GM12801 (cell line): ENCODE measurements around the gene ZNF275.

Experiments
- TF ChIP-seq, protein P1 (sequence below): IDR thresholded peaks from one replicate; pipeline ENCODE4 v1.5.1; 2011; ENCODE audit warnings: control low read depth; ENCODE audit not compliant: insufficient read length; ENCODE audit errors: extremely low read depth

The ZNF275 gene, protein sequence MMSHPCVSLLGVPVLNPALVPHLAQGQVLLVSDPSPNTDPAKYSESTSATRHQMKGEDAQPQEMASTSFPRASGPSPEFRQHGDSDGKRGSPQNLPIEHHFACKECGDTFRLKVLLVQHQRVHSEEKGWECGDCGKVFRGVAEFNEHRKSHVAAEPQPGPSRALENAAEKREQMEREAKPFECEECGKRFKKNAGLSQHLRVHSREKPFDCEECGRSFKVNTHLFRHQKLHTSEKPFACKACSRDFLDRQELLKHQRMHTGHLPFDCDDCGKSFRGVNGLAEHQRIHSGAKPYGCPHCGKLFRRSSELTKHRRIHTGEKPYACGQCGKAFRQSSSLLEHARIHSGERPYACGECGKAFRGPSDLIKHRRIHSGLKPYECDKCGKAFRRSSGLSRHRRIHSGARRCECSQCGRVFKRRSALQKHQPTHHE

GRCh38 chrX:153333821-153334653 lies at the start of gene ZNF275:
Gene ZNF275 (plus strand): TSS chrX:153334153. CDS start chrX:153336680, 2,527 bp downstream.
- TF ChIP-seq, protein P1, sequence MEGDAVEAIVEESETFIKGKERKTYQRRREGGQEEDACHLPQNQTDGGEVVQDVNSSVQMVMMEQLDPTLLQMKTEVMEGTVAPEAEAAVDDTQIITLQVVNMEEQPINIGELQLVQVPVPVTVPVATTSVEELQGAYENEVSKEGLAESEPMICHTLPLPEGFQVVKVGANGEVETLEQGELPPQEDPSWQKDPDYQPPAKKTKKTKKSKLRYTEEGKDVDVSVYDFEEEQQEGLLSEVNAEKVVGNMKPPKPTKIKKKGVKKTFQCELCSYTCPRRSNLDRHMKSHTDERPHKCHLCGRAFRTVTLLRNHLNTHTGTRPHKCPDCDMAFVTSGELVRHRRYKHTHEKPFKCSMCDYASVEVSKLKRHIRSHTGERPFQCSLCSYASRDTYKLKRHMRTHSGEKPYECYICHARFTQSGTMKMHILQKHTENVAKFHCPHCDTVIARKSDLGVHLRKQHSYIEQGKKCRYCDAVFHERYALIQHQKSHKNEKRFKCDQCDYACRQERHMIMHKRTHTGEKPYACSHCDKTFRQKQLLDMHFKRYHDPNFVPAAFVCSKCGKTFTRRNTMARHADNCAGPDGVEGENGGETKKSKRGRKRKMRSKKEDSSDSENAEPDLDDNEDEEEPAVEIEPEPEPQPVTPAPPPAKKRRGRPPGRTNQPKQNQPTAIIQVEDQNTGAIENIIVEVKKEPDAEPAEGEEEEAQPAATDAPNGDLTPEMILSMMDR = no peak

- TF ChIP-seq, protein P1 = no peak
These were observed 36.6 kb upstream of the ZNF275 start for GRCh38 chrX:153297376-153297775.

DNA sequence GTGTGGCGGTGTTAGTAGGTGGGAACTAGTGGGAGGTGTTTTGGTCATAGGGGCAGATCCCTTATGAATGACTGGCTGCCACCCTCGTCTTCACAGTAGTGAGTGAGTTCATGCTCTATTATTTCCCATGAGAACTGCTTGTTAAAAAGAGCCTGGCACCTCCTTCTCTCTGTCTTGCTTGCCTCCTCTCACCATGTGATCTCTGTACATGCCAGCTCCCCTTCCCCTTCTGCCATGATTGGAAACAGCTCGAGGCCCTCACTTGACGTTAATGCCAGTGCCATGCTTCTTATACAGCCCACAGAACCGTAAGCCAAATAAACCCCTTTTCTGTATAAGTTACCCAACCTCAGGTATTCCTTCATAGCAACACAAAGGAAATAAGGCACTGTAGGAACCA lies 34.1 kb upstream of the ZNF275 start:
- TF ChIP-seq, protein P1 = no peak

- TF ChIP-seq, protein P1 = no peak
These were observed 32.2 kb upstream of the ZNF275 start for GRCh38 chrX:153301746-153302145.

- TF ChIP-seq, protein P1 = no peak
These were observed 31.2 kb upstream of the ZNF275 start for GRCh38 chrX:153302796-153303195.

DNA sequence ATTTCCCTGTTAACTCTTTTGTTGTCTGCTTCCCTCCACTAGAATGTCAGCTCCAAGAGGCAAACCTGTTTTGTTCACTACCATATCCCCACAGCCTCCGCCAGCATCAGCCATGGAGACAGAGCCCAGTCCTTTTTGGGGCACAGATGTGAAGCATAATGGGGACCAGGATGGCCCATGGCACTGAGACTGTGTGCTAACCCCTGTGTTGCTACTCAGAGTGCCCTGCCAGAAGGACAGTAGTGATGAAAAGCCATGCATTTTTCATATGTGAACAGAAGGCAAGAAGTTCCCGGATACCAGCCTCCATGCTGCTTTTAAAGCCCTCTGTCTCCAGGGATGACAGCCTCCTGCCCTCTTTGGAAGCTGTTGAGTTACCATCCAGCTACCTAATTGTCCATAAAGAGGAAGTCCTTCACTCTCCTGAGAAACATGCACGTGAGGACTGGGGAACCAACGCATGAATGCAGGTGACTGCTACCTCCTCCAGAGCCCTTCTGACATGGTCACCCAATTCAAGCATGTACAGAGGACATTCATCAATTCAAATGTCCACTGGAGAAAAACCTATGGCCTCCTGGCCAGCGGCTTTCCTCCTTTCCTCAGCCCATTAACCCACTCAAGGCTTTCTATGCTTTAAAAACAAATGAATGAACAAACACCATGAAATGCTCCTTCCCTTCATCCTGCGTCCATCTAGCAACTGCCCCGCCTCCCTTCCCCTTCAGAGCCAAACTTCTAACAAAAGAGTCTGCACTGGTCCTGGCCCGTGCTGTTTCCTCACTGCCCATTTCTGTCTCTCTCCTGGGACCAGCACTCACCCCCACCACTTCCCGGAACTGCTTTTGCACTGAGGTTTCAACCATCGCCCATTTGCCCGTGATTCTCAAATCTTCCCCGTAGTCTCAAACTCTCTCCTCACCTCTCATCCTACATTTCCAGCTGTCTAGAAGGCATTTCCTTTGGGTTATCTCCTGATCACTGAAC lies 30.4 kb upstream of the ZNF275 start:
- TF ChIP-seq, protein P1 = no peak
